ENCODE data around the gene SRPRB.

SRPRB gene

GRCh38 chr3:133853063-133853924, 47.7 kb downstream of the SRPRB start:
- no peak for DNase-seq
- no peak for TF ChIP-seq GATA1 (IDR thresholded peaks at IDR 0.05; ENCODE audit: low read depth, low read length)
- TF ChIP-seq POLR2A (IDR thresholded peaks at IDR 0.05; ENCODE audit: low read length) = no peak

- no peak for TF ChIP-seq POLR2A (IDR thresholded peaks at IDR 0.05; ENCODE audit: low read length)
- no peak for TF ChIP-seq GATA1 (IDR thresholded peaks at IDR 0.05; ENCODE audit: low read depth, low read length)
- DNase-seq = no peak
These were observed 48.3 kb downstream of the SRPRB start for GRCh38 chr3:133853925-133854227.

- DNase-seq = no peak
- no peak for TF ChIP-seq POLR2A (IDR thresholded peaks at IDR 0.05; ENCODE audit: low read length)
These were observed 48.8 kb downstream of the SRPRB start for GRCh38 chr3:133854264-133855001.

- no peak for TF ChIP-seq GATA1 (IDR thresholded peaks at IDR 0.05; ENCODE audit: low read depth, low read length)
- no peak for TF ChIP-seq POLR2A (IDR thresholded peaks at IDR 0.05; ENCODE audit: low read length)
- no peak for DNase-seq
These were observed 49.4 kb downstream of the SRPRB start for GRCh38 chr3:133855002-133855370.

- DNase-seq = no peak
- TF ChIP-seq POLR2A (IDR thresholded peaks at IDR 0.05; ENCODE audit: low read length) (no peak), GATA1 (IDR thresholded peaks at IDR 0.05; ENCODE audit: low read depth, low read length) (no peak)
These were observed 50.2 kb downstream of the SRPRB start for GRCh38 chr3:133855772-133856171.

GRCh38 chr3:133856316-133856715, 50.7 kb downstream of the SRPRB start:
- TF ChIP-seq POLR2A (IDR thresholded peaks at IDR 0.05; ENCODE audit: low read length) (no peak), GATA1 (IDR thresholded peaks at IDR 0.05; ENCODE audit: low read depth, low read length) (no peak)

GRCh38 chr3:133857767-133858166, 52.2 kb downstream of the SRPRB start:
- TF ChIP-seq GATA1 (IDR thresholded peaks at IDR 0.05; ENCODE audit: low read depth, low read length) (no peak), POLR2A (IDR thresholded peaks at IDR 0.05; ENCODE audit: low read length) (no peak)
- no peak for DNase-seq

More at GRCh38 chr3:133856316-133856715, 50.7 kb downstream of the SRPRB start:
- DNase-seq = no peak

- TF ChIP-seq GATA1 (IDR thresholded peaks at IDR 0.05; ENCODE audit: low read depth, low read length) (no peak), POLR2A (IDR thresholded peaks at IDR 0.05; ENCODE audit: low read length) (no peak)
- peak in 1 of 2 experiments; percentile 6 for DNase-seq
These were observed 54.0 kb downstream of the SRPRB start for GRCh38 chr3:133859381-133860234.

- TF ChIP-seq POLR2A (IDR thresholded peaks at IDR 0.05; ENCODE audit: low read length) = no peak
- TF ChIP-seq GATA1 (IDR thresholded peaks at IDR 0.05; ENCODE audit: low read depth, low read length) = no peak
- no peak for DNase-seq
These were observed 54.9 kb downstream of the SRPRB start for GRCh38 chr3:133860519-133860918.

GRCh38 chr3:133862161-133862560, 56.5 kb downstream of the SRPRB start:
- DNase-seq = no peak
- TF ChIP-seq GATA1 (IDR thresholded peaks at IDR 0.05; ENCODE audit: low read depth, low read length) (no peak), POLR2A (IDR thresholded peaks at IDR 0.05; ENCODE audit: low read length) (no peak)

- DNase-seq = no peak
- no peak for TF ChIP-seq POLR2A (IDR thresholded peaks at IDR 0.05; ENCODE audit: low read length)
- TF ChIP-seq GATA1 (IDR thresholded peaks at IDR 0.05; ENCODE audit: low read depth, low read length) = no peak
These were observed 58.3 kb downstream of the SRPRB start for GRCh38 chr3:133863911-133864310.

GRCh38 chr3:133864616-133865015, 59.0 kb downstream of the SRPRB start:
- DNase-seq = no peak
- TF ChIP-seq POLR2A (IDR thresholded peaks at IDR 0.05; ENCODE audit: low read length) (no peak), GATA1 (IDR thresholded peaks at IDR 0.05; ENCODE audit: low read depth, low read length) (no peak)

- no peak for TF ChIP-seq GATA1 (IDR thresholded peaks at IDR 0.05; ENCODE audit: low read depth, low read length)
- DNase-seq = no peak
These were observed 59.7 kb downstream of the SRPRB start for GRCh38 chr3:133865136-133865855.
